Aorta (tissue), 5 donors: ENCODE measurements around the gene AKNA. TPM values are rescaled to one million over a fixed set of nuclear protein-coding genes. Genes with fewer than 3 reads are reported as not detected.
"Not testable (repeated sequence)": the region's sequence is repeated elsewhere in the genome, so short reads cannot be mapped to it uniquely, and the experiment has no call there.

Source experiments
- ATAC-seq: fragments of 200-7000 bp; cut with Tn5 transposase; one replicate; pipeline ENCODE4 v1.9.1; 2022; ENCODE audit warnings: moderate library complexity; ENCODE audit not compliant: low FRiP score
- DNase-seq, 2 donors: peaks; one replicate each; pipeline ENCODE4 v3.0.0-alpha.2; 2020
- H3K27ac ChIP-seq, 2 donors: one replicate each; pipeline ENCODE4 v1.5.1; 2013; ENCODE audit warnings: low read length in 2 of 2, mild to moderate bottlenecking in 2 of 2, moderate library complexity in 2 of 2, control low read depth in 1 of 2, inconsistent platforms in 1 of 2, low read depth in 1 of 2
- H3K27me3 ChIP-seq, 2 donors: one replicate each; pipeline ENCODE4 v1.6.1; 2013; ENCODE audit warnings: control low read depth in 1 of 2, low read length in 1 of 2, mild to moderate bottlenecking in 1 of 2, moderate library complexity in 1 of 2; ENCODE audit not compliant: insufficient read depth in 2 of 2, control insufficient read depth in 1 of 2
- H3K36me3 ChIP-seq, 2 donors: one replicate each; pipeline ENCODE4 v1.6.1; 2013; ENCODE audit warnings: control low read depth in 1 of 2, low read length in 1 of 2, mild to moderate bottlenecking in 1 of 2; ENCODE audit not compliant: insufficient read depth in 2 of 2, control insufficient read depth in 1 of 2
- H3K4me1 ChIP-seq, 2 donors: one replicate each; pipeline ENCODE4 v1.6.1; 2013; ENCODE audit warnings: low read length in 2 of 2, control low read depth in 1 of 2, mild to moderate bottlenecking in 1 of 2, moderate library complexity in 1 of 2; ENCODE audit not compliant: insufficient read depth in 2 of 2, control insufficient read depth in 1 of 2
- H3K4me3 ChIP-seq, 2 donors: one replicate each; pipeline ENCODE4 v1.5.1; 2013; ENCODE audit warnings: low read length in 2 of 2, control low read depth in 1 of 2, mild to moderate bottlenecking in 1 of 2
- H3K9me3 ChIP-seq: one replicate; pipeline ENCODE4 v1.6.1; 2013; ENCODE audit warnings: mild to moderate bottlenecking, low read length; ENCODE audit not compliant: control insufficient read depth
- WGBS, 2 donors: extraction: QIAGEN DNeasy Blood & Tissue Kit; methylation state at CpG; one replicate each; pipeline ENCODE4 v1.1.7; 2013; 5-methylcytosine and 5-hydroxymethylcytosine counted together
- intact Hi-C, 2 donors: fragments of 100-400 bp; cut with DNase I; formaldehyde crosslinking; loops; one replicate each; pipeline versions ENCODE4 v1.14.2 to v1.15.0; 2022
- polyA plus RNA-seq, 2 donors: library from polyadenylated mRNA; stranded (reverse); fragments of 200-250 nt; gene quantifications; one replicate each; pipeline ENCODE4 v1.2.3, GENCODE V29; 2013
- total RNA-seq, 2 donors: library from RNA; stranded (reverse); fragmentation: NEBNext Ultra II Directional; extraction: Animal tissue kit (Norgen Biotek cat#: 25700); gene quantifications; one replicate each; pipeline ENCODE4 v1.2.1, GENCODE V29; 2021
- donor health status: healthy with polysubstance abuse.
- donor health status: Bipolar disorder and iron deficiency.
- donor health status: DM: no; HTN: no; CAD: no.
- donor health status: DM: no; HTN: no; CAD: no.
- donor health status: DM: yes; HTN: yes; CAD: no.

AKNA gene
- total and polyA plus RNA-seq, 4 donors, result 11.9 to 56.0 (median 32.0) TPM

DNA sequence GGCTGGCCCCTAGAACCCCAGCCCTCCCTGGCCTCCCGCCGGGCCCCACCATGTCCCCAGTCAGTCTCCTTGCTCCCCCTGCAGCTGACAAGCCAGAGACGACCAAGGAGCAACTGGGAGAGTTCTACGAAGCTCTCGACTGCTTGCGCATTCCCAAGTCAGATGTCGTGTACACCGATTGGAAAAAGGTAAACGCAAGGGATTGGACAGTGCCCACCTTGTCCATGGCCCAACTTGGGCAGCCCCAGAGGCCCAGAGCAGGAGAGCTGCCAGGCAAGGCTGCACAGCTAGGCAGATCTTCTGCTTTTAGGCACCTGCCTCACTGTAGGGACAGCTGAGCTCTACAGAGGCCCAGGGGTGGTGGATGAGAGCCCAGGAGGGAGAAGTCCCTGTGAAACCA lies 62.8 kb downstream of the AKNA start:
- H3K9me3 ChIP-seq, H3K4me1 ChIP-seq, H3K27ac ChIP-seq, H3K36me3 ChIP-seq, ATAC-seq, H3K27me3 ChIP-seq, intact Hi-C loops, DNase-seq, H3K4me3 ChIP-seq: not testable (repeated sequence)
- 83 to 89% methylated on average over 7 of the region's 9 CpGs for WGBS, 2 donors

- Histone ChIP-seq H3K27ac (no peak overlapping the region), H3K36me3 (no peaks in the 10 kb centered on the region), H3K27me3 (no peaks in the 10 kb centered on the region), H3K9me3 (no peaks in the 10 kb centered on the region), H3K4me3 (no peak overlapping the region), H3K4me1 (no peaks in the 10 kb centered on the region)
- intact Hi-C loops, result no loop called here
- DNase-seq (no peak), ATAC-seq (no peak)
- 92 to 94% methylated on average over 8 of the region's 8 CpGs for WGBS, 2 donors
These were observed 63.3 kb downstream of the AKNA start for GRCh38 chr9:114324492-114324891.

GRCh38 chr9:114323849-114324248 lies 63.9 kb downstream of the AKNA start:
- H3K36me3 ChIP-seq, ATAC-seq, DNase-seq, intact Hi-C loops, H3K4me1 ChIP-seq, H3K27me3 ChIP-seq, H3K4me3 ChIP-seq, H3K9me3 ChIP-seq, H3K27ac ChIP-seq: not testable (repeated sequence)
- WGBS, 2 donors, result 83 to 89% methylated on average over 6 of the region's 6 CpGs

DNA sequence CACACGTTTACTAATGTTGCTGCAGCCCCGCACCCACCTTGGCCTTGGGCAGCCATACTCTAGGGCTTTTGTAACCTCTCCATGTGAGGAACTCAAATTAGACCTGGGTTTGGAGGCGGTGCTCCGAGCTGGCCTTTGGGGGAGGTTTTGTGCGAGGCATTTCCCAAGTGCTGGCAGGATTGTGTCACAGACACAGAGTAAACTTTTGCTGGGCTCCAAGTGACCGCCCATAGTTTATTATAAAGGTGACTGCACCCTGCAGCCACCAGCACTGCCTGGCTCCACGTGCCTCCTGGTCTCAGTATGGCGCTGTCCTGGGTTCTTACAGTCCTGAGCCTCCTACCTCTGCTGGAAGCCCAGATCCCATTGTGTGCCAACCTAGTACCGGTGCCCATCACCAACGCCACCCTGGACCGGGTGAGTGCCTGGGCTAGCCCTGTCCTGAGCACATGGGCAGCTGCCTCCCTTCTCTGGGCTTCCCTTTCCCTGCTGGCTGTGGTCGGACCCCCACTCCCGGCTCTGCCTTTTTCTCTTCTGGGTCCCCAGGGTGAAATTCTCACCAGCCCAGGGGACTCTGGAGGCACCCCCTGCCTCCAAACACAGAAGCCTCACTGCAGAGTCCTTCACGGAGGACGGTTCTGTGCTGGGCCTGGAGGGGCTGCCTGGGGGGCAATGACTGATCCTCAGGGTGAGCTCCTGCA lies 64.8 kb downstream of the AKNA start, which contains the start of gene ORM1:
ORM1 (plus strand) TSS at position 268 of the 701 bp plus-strand sequence; CDS start at position 304, 36 bp downstream.
- WGBS, 2 donors, result 67 to 85% methylated on average over 2 to 4 of the region's 15 CpGs
- H3K4me3 ChIP-seq, H3K4me1 ChIP-seq, H3K36me3 ChIP-seq, DNase-seq, H3K27me3 ChIP-seq, H3K27ac ChIP-seq, intact Hi-C loops, H3K9me3 ChIP-seq: not testable (repeated sequence)
- peak; percentile 42 for ATAC-seq

DNA sequence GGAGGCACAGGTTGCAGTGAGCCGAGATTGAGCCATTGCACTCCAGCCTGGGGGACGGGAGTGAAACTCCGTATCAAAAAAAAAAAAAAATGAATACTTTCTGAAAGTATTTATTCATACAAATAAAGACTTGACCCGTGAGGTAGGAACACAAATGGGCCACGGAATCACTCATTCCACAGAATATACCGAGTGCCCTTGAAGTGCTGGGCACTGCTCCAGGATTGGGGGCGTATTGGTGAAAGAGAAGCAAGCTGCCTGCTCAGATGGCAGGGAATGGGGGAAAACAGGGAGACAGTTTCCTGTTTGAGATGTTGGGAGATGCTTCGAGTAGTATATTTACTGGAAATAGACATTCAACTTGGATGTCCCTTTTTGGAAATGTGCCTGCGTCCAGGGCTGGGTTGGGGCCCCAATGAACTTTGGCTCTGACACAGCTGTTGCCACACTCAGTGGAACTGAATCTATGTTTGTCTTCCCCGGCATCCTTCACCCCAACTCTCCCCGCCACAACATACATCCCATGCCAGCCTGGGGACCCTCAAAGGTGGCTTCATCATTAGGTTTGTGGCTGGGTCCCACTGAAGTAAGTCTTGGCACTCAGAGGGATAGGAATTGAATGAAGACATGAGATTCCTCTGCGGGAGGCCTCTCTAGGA lies 65.5 kb downstream of the AKNA start:
- WGBS, 2 donors, result 72 to 78% methylated on average over 10 to 12 of the region's 12 CpGs
- ATAC-seq, H3K9me3 ChIP-seq, H3K27ac ChIP-seq, H3K4me1 ChIP-seq, H3K36me3 ChIP-seq, intact Hi-C loops, H3K4me3 ChIP-seq, H3K27me3 ChIP-seq: not testable (repeated sequence)
- DNase-seq, result peak in 1 of 2 donors; percentile 44

DNA sequence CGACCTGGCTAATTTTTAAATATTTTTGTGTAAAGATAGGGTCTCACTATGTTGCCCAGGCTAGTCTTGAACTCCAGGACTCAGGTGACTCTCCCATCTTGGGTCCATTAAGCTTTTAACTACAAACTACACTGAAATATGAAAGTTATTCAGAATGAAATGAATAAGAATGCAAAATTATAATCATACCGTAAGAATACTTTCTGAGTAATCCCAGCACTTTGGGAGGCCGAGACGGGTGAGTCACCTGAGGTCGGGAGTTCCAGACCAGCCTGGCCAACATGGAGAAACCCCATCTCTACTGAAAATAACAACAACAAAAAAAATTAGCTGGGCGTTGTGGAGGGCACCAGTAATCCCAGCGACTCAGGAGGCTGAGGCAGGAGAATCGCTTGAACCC lies 66.0 kb downstream of the AKNA start:
- no peak overlapping the region for H3K27ac ChIP-seq
- H3K9me3 ChIP-seq, result no peaks in the 10 kb centered on the region
- ATAC-seq (no peak), DNase-seq (peak in 1 of 2 donors; percentile 28)
- H3K27me3 ChIP-seq, result no peaks in the 10 kb centered on the region
- H3K4me3 ChIP-seq, result no peak overlapping the region
- H3K36me3 ChIP-seq, result no peaks in the 10 kb centered on the region
- WGBS, 2 donors, result 76 to 83% methylated on average over 8 of the region's 8 CpGs
- intact Hi-C loops, result no loop called here
- no peaks in the 10 kb centered on the region for H3K4me1 ChIP-seq

DNA sequence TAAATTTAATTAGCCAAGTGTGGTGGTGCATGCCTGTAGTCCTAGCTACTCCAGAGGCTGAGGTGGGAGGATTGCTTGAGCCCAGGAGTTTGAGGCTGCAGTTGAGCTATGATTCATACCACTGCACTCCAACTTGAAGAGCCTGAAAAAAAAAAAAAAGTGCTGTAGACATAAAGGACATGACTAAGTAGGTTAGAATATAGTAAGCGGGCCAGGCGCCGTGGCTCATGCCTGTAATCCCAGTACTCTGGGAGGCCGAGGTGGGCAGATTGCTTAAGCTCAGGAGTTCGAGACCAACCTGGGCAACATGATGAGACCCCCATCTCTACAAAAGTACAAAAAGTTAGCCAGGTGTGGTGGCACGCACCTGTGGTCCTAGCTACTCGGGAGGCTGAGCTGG lies 67.1 kb downstream of the AKNA start:
- H3K27ac ChIP-seq, H3K27me3 ChIP-seq, ATAC-seq, H3K36me3 ChIP-seq, H3K9me3 ChIP-seq, H3K4me1 ChIP-seq, DNase-seq, H3K4me3 ChIP-seq, intact Hi-C loops: not testable (repeated sequence)
- WGBS, 2 donors, result 95 to 98% methylated on average over 7 of the region's 7 CpGs

DNA sequence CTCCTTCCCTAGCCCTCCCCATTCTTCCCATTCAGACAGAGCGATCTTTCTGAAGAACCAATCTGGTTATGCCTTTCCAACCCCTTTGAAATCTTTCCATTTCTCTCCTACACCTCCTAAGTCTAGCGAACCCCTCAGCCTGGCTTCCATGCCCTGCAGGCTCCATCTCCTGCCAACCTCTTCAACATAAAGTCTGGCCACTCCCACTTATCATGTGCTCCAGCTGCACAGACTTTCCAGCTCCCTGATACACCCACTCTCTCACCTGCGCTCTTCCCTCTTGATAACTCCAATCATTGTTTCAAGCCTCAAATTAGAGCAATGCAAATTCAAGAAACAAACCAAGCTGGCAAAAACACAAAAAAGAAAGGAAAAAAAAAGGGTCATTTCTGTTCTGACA lies 68.6 kb downstream of the AKNA start:
- no peaks in the 10 kb centered on the region for H3K27me3 ChIP-seq
- H3K4me1 ChIP-seq, result no peaks in the 10 kb centered on the region
- WGBS, 2 donors, result 77 to 79% methylated on average over 3 of the region's 3 CpGs
- H3K9me3 ChIP-seq, result no peaks in the 10 kb centered on the region
- intact Hi-C loops, result no loop called here
- H3K27ac ChIP-seq, result no peak overlapping the region
- ATAC-seq (no peak), DNase-seq (no peak)
- no peak overlapping the region for H3K4me3 ChIP-seq
- H3K36me3 ChIP-seq, result no peaks in the 10 kb centered on the region

- no peaks in the 10 kb centered on the region for H3K36me3 ChIP-seq
- intact Hi-C loops, result no loop called here
- no peaks in the 10 kb centered on the region for H3K4me1 ChIP-seq
- no peaks in the 10 kb centered on the region for H3K9me3 ChIP-seq
- DNase-seq (peak in 1 of 2 donors; percentile 25), ATAC-seq (no peak)
- no peaks in the 10 kb centered on the region for H3K27me3 ChIP-seq
- no peak overlapping the region for H3K27ac ChIP-seq
- WGBS, 2 donors, result 82 to 93% methylated on average over 8 of the region's 8 CpGs
- no peak overlapping the region for H3K4me3 ChIP-seq
These were observed 69.4 kb downstream of the AKNA start for GRCh38 chr9:114318416-114318815.
